GM12878 (cell line): ENCODE results near the gene PLCG2. TPM values are rescaled to one million over a fixed set of nuclear protein-coding genes. Genes with fewer than 3 reads are reported as not detected.

Experiments used
- ATAC-seq: fragments of 200-7000 bp; cut with Tn5 transposase; 3 replicates; pipeline ENCODE4 v1.9.1; 2020; ENCODE audit warnings: mild to moderate bottlenecking, moderate library complexity
- BruUV-seq: library from RNA; stranded (reverse); fragments of 400-500 nt; replicated peaks from 2 replicates; lab custom pipeline; 2021; lab: Mats Ljungman, UMichigan
- CTCF ChIA-PET: fragments of 300-600 bp; sonication (Branson Sonifier 250); formaldehyde crosslinking; extraction: SDS; loops from one replicate; lab custom pipeline; 2021; ENCODE audit warnings: inconsistent platforms; lab: Yijun Ruan, JAX
- POLR2A ChIA-PET: fragments of 350-600 bp; formaldehyde crosslinking; extraction: SDS; loops from one replicate; lab custom pipeline; 2021; ENCODE audit warnings: inconsistent platforms; lab: Charles Lee
- RAD21 ChIA-PET: fragments of 300-600 bp; sonication (Branson Sonifier 250); formaldehyde crosslinking; loops from one replicate; lab custom pipeline; 2023; ENCODE audit warnings: antibody characterized with exemption; ENCODE audit not compliant: unreplicated experiment; lab: Charles Lee
- SMC1A ChIA-PET: fragments of 300-600 bp; sonication (Branson Sonifier 250); formaldehyde crosslinking; loops from one replicate; lab custom pipeline; 2023; ENCODE audit not compliant: unreplicated experiment, uncharacterized antibody; lab: Charles Lee
- DNase-seq: peaks from one replicate; pipeline ENCODE4 v3.0.0-alpha.2; 2011; ENCODE audit warnings: low read depth, low spot score
- FAIRE-seq: peaks from 3 replicates; lab custom pipeline; 2011; peaks lifted over from hg19 to GRCh38; lab: Jason Lieb, UNC
- H2AFZ ChIP-seq: 2 replicates; pipeline ENCODE4 v1.6.0; 2011; ENCODE audit warnings: low read depth, low read length, control low read depth; ENCODE audit not compliant: control insufficient read depth
- H3K27ac ChIP-seq: 2 replicates; pipeline ENCODE4 v1.5.1; 2011; ENCODE audit warnings: control low read depth; ENCODE audit not compliant: control insufficient read depth, insufficient read depth
- H3K27me3 ChIP-seq, 2 experiments: replicated peaks in 1 of 2; 2 replicates each; pipeline versions ENCODE4 v1.6.0 to v1.6.1; 2011; ENCODE audit warnings: low read length in 1 of 2; ENCODE audit not compliant: control insufficient read depth in 2 of 2, insufficient read depth in 2 of 2
- H3K36me3 ChIP-seq, 2 experiments: 2 replicates each; pipeline ENCODE4 v1.5.1; 2011; ENCODE audit warnings: low read length in 1 of 2; ENCODE audit not compliant: control insufficient read depth in 2 of 2, insufficient read depth in 2 of 2
- H3K4me1 ChIP-seq: 2 replicates; pipeline ENCODE4 v1.6.1; 2011; ENCODE audit warnings: mild to moderate bottlenecking, low read length, moderate library complexity, mixed read lengths; ENCODE audit not compliant: control insufficient read depth, insufficient read depth
- H3K4me2 ChIP-seq: 2 replicates; pipeline ENCODE4 v1.6.0; 2011; ENCODE audit warnings: control low read depth; ENCODE audit not compliant: control insufficient read depth, insufficient read depth
- H3K4me3 ChIP-seq: fragments of 200-600 bp; sonication (generic); 2 replicates; pipeline ENCODE4 v1.5.1; 2016
- H3K79me2 ChIP-seq: 2 replicates; pipeline ENCODE4 v1.6.0; 2011; ENCODE audit warnings: low read length; ENCODE audit not compliant: control insufficient read depth, insufficient read depth
- H3K9ac ChIP-seq: 2 replicates; pipeline ENCODE4 v1.8.0; 2011; ENCODE audit warnings: low read length, control low read depth, mixed read lengths; ENCODE audit not compliant: control insufficient read depth, insufficient read depth
- H3K9me3 ChIP-seq: replicated peaks from 3 replicates; pipeline ENCODE4 v1.5.1; 2011; ENCODE audit warnings: mild to moderate bottlenecking, low read length; ENCODE audit not compliant: control insufficient read depth, insufficient read depth
- H4K20me1 ChIP-seq: 2 replicates; pipeline ENCODE4 v1.6.0; 2011; ENCODE audit not compliant: control insufficient read depth, insufficient read depth
- ATF3 ChIP-seq: IDR thresholded peaks from 2 replicates; pipeline ENCODE4 v1.6.1; 2011; ENCODE audit warnings: low read depth, mild to moderate bottlenecking, low read length, moderate library complexity, borderline replicate concordance; ENCODE audit errors: extremely low read depth
- BHLHE40 ChIP-seq, 2 experiments: fragments of 450-650 bp in 1 of 2; IDR thresholded peaks; 2 replicates each; pipeline ENCODE4 v1.6.1; 2011 to 2017; ENCODE audit warnings: low read depth in 2 of 2, borderline replicate concordance in 1 of 2, improper control_type of control experiment in 1 of 2, low read length in 1 of 2, mild to moderate bottlenecking in 1 of 2
- CHD2 ChIP-seq: IDR thresholded peaks from 2 replicates; pipeline ENCODE4 v1.6.1; 2011; ENCODE audit warnings: low read depth, low read length, improper control_type of control experiment, borderline replicate concordance
- CREM ChIP-seq: IDR thresholded peaks from 2 replicates; pipeline ENCODE4 v1.6.1; 2014; ENCODE audit warnings: antibody characterized with exemption, low read depth
- CTCF ChIP-seq, 3 experiments: IDR thresholded peaks in 2 of 3; conservative IDR thresholded peaks in 1 of 3; 2 replicates each; pipeline ENCODE4 v1.5.1; 2011; ENCODE audit warnings: low read depth in 3 of 3, low read length in 3 of 3, mild to moderate bottlenecking in 3 of 3, control low read depth in 2 of 3, moderate library complexity in 2 of 3, inconsistent platforms in 1 of 3, mixed read lengths in 1 of 3; ENCODE audit not compliant: control insufficient read depth in 2 of 3, insufficient read depth in 1 of 3; ENCODE audit errors: extremely low read depth in 1 of 3
- FOS ChIP-seq: IDR thresholded peaks from 3 replicates; pipeline ENCODE4 v1.6.1; 2011; ENCODE audit warnings: borderline replicate concordance; ENCODE audit not compliant: insufficient read length; ENCODE audit errors: extremely low read depth
- IRF5 ChIP-seq: fragments of 450-650 bp; IDR thresholded peaks from 2 replicates; pipeline ENCODE4 v1.6.1; 2017; ENCODE audit warnings: borderline replicate concordance
- MTA3 ChIP-seq: IDR thresholded peaks from 2 replicates; pipeline ENCODE4 v1.6.1; 2012; ENCODE audit warnings: low read length, inconsistent platforms, borderline replicate concordance
- POLR2AphosphoS5 ChIP-seq: IDR thresholded peaks from 2 replicates; pipeline ENCODE4 v1.6.1; 2011; ENCODE audit warnings: mild to moderate bottlenecking, low read length, inconsistent platforms
- REST ChIP-seq: IDR thresholded peaks from 2 replicates; pipeline ENCODE4 v1.6.1; 2012; ENCODE audit warnings: mild to moderate bottlenecking, low read depth, low read length
- RFX5 ChIP-seq: IDR thresholded peaks from 2 replicates; pipeline ENCODE4 v1.6.1; 2011; ENCODE audit warnings: low read depth, low read length, improper control_type of control experiment
- STAT3 ChIP-seq: IDR thresholded peaks from 2 replicates; pipeline ENCODE4 v1.6.1; 2011; ENCODE audit warnings: low read depth, low read length, improper control_type of control experiment
- WGBS: methylation state at CpG from one replicate; pipeline ENCODE4 v1.1.6; 2016; ENCODE audit warnings: low lambda C conversion rate; ENCODE audit not compliant: insufficient replicate concordance, insufficient coverage; ENCODE audit errors: missing lambda C conversion rate; 5-methylcytosine and 5-hydroxymethylcytosine counted together
- in situ Hi-C: fragments of 300-500 bp; cut with MboI; formaldehyde crosslinking; loops from 9 replicates; pipeline ENCODE4 v1.14.3; 2018; ENCODE audit warnings: mixed read lengths
- intact Hi-C: fragments of 100-400 bp; cut with micrococcal nuclease; formaldehyde crosslinking; loops from one replicate; pipeline ENCODE4 v1.14.2; 2022; ENCODE audit not compliant: unreplicated experiment
- polyA plus RNA-seq, 11 experiments: library from polyadenylated mRNA; depleted of rRNA in 4 of 11; unstranded in 6 of 11; stranded (reverse) in 5 of 11; fragments of >200 nt; fragmentation: Nextera tagmentation in 4 of 11; fragmentation: Illumina TruSeq in 1 of 11; extraction: Ambion mirVana in 4 of 11; extraction: Trizol in 1 of 11; gene quantifications; 1 replicate in 1 of 11; 2 replicates in 10 of 11; pipeline versions ENCODE4 v1.2.1 to v1.2.3, GENCODE V29; 2011 to 2016; ENCODE audit warnings: inconsistent platforms in 2 of 11, missing spikeins in 2 of 11, low read depth in 1 of 11
- total RNA-seq, 4 experiments: library from RNA; depleted of rRNA in 3 of 4; stranded (reverse); fragments of >200 nt in 3 of 4; fragmentation: Illumina TruSeq in 1 of 4; extraction: Trizol in 1 of 4; gene quantifications; 2 replicates each; pipeline versions ENCODE4 v1.2.1 to v1.2.3, GENCODE V29; 2013 to 2021

PLCG2 gene
- total and polyA plus RNA-seq, 10 of the 15 experiments (the other 5 are each of a cell fraction or from before 2014, with no cell fraction given), result 47.6 to 256 (median 149) TPM

- TF ChIP-seq POLR2AphosphoS5 (no peak), CHD2 (no peak), FOS (no peak), MTA3 (no peak), CTCF (IDR thresholded peaks at IDR 0.05 in 2 of 3, conservative IDR thresholded peaks at IDR 0.05 in 1 of 3; ENCODE audit: control insufficient read depth in 2 of 3, extremely low read depth in 1 of 3, insufficient read depth in 1 of 3, low read depth in 3 of 3, low read length in 3 of 3) (no peak), RFX5 (no peak)
Observed at GRCh38 chr16:81927561-81928185, 148.6 kb downstream of the PLCG2 start (continued).

GRCh38 chr16:81928271-81928918, 149.3 kb downstream of the PLCG2 start:
- POLR2A ChIA-PET, result no interaction called here
- DNase-seq (no peak), FAIRE-seq (no peak), ATAC-seq (no peak)
- no peak overlapping the region for H3K9ac ChIP-seq
- no peaks in the 10 kb centered on the region for H4K20me1 ChIP-seq
- no TSS peak for BruUV-seq
- no peaks in the 10 kb centered on the region for H3K27me3 ChIP-seq
- no peak overlapping the region for H3K4me3 ChIP-seq
- intact Hi-C loops (no loop called here), in situ Hi-C loops (no loop called here)
- no peak overlapping the region for H3K27ac ChIP-seq
- no peaks in the 10 kb centered on the region for H3K9me3 ChIP-seq
- peaks cover 42 to 65% of the 10 kb centered on the region in 2 experiments for H3K36me3 ChIP-seq
- H3K4me1 ChIP-seq, result no peaks in the 10 kb centered on the region
- RAD21 ChIA-PET, result no interaction called here
- no peaks in the 10 kb centered on the region for H3K79me2 ChIP-seq
- no peak overlapping the region for H2AFZ ChIP-seq
- SMC1A ChIA-PET, result no interaction called here
- WGBS, result 91% methylated on average over 16 of the region's 16 CpGs
- CTCF ChIA-PET, result no interaction called here
- TF ChIP-seq CREM, result no peak
- TF ChIP-seq BHLHE40 (IDR thresholded peaks at IDR 0.05; ENCODE audit: borderline replicate concordance in 1 of 2, low read depth in 2 of 2, low read length in 1 of 2), result no peak
- TF ChIP-seq STAT3, result no peak
- no peak for TF ChIP-seq IRF5
- TF ChIP-seq RFX5, result no peak
- TF ChIP-seq REST, result no peak
- no peak for TF ChIP-seq ATF3
- H3K4me2 ChIP-seq, result no peak overlapping the region
